ENCODE results near the gene SELPLG.

DNA sequence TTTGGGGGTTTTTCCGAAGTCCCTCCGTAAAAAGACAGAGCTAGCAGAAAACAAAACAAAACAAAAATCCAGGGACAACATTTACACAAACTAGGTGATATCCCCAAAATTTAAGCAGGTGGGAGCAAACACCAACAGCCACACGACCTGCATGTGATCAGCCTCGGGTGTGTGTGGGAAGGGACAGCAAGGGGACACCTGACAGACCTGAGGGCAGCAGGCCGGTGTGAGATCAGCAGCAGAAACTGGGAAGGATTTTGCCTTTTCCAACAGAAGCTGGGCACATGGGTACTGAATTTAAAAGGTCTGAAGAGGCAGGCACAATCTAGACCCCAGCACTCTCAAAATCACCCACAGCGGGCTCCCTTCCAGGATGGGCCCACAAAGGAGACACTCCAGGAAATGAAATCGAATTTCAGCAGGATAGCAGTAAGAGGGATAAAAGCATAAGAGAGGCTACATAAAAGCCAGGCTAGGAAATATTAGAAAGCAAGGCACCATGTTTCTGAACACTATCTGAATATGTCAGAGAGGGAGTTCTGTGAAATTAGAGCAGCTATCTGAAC lies 36.5 kb upstream of the SELPLG start:
- TF ChIP-seq CTBP1 (IDR thresholded peaks at IDR 0.05; ENCODE audit: borderline replicate concordance), result no peak
- no peak for TF ChIP-seq BHLHE40 (IDR thresholded peaks at IDR 0.05; ENCODE audit: borderline replicate concordance)
- TF ChIP-seq NFRKB (IDR thresholded peaks at IDR 0.05), result no peak
- TF ChIP-seq ZNF384 (IDR thresholded peaks at IDR 0.05), result no peak
- no peak for TF ChIP-seq TARDBP (IDR thresholded peaks at IDR 0.05)
- TF ChIP-seq SP1 (IDR thresholded peaks at IDR 0.05), result no peak
- TF ChIP-seq SUZ12 (IDR thresholded peaks at IDR 0.05), result no peak
- TF ChIP-seq ELF4 (IDR thresholded peaks at IDR 0.05), result no peak
- no peak for TF ChIP-seq HDGF (IDR thresholded peaks at IDR 0.05; ENCODE audit: borderline replicate concordance)
- TF ChIP-seq, protein P1, sequence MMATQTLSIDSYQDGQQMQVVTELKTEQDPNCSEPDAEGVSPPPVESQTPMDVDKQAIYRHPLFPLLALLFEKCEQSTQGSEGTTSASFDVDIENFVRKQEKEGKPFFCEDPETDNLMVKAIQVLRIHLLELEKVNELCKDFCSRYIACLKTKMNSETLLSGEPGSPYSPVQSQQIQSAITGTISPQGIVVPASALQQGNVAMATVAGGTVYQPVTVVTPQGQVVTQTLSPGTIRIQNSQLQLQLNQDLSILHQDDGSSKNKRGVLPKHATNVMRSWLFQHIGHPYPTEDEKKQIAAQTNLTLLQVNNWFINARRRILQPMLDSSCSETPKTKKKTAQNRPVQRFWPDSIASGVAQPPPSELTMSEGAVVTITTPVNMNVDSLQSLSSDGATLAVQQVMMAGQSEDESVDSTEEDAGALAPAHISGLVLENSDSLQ (IDR thresholded peaks at IDR 0.05), result no peak

All from HEK293T (cell line).